ENCODE measurements around the gene C20orf202.
"Not testable (repeated sequence)": the region's sequence is repeated elsewhere in the genome, so short reads cannot be mapped to it uniquely, and the experiment has no call there.

C20orf202 gene

DNA sequence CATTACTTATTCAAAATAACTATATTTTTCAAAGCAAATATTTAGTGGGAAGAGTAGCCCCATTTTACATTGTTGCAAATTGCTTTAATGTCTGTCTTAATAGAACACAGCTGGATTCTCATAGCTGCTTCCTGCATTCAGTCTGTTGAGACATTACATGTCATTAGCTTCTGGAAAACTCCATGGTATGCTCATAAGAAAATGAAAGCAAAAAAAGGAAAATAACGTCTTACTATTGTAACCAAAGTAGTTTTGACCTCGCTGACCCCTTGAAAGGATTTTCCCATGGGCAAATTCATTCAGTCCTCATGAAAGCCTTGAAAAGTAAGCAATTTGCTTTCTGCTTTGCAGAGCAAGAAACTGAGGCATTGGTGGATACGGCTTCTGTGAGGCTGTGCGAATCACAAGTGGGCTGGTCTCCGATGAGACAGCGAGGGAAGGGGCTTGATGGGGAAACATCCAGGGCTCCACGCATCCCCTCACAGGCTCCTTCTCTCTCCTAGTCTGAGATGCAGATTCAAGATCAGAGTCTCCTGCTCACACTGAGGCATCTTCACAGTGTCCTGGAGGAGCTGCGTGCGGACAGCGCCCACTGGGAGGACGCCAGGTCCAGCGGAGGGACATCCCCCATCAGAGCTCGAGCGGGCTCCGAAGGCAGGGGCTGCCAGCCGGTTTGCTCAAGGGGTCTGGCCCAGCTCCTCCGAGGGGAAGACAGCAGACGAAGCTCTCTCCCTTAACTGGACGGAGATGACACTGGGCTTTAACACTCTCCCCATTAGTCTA lies 3.3 kb downstream of the C20orf202 start:
- H3K9me3 ChIP-seq (ENCODE audit: control insufficient read depth, insufficient read depth, low read length), result no peaks in the 10 kb centered on the region
- H3K27me3 ChIP-seq (ENCODE audit: control insufficient read depth, insufficient read depth, low read length), result no peaks in the 10 kb centered on the region
- DNase-seq (ENCODE audit: low read depth, low spot score), result no peak
- no peaks in the 10 kb centered on the region for H3K36me3 ChIP-seq (ENCODE audit: control insufficient read depth, insufficient read depth, low read length)
- H3K4me1 ChIP-seq (ENCODE audit: control insufficient read depth, insufficient read depth, low read length), result no peaks in the 10 kb centered on the region
- no CpG with 5 or more reads among the region's 19 CpGs for WGBS (ENCODE audit: insufficient coverage, insufficient read length)
- no peak overlapping the region for H3K4me3 ChIP-seq (ENCODE audit: low read length)
- H3K27ac ChIP-seq (ENCODE audit: low read length), result no peak overlapping the region

DNA sequence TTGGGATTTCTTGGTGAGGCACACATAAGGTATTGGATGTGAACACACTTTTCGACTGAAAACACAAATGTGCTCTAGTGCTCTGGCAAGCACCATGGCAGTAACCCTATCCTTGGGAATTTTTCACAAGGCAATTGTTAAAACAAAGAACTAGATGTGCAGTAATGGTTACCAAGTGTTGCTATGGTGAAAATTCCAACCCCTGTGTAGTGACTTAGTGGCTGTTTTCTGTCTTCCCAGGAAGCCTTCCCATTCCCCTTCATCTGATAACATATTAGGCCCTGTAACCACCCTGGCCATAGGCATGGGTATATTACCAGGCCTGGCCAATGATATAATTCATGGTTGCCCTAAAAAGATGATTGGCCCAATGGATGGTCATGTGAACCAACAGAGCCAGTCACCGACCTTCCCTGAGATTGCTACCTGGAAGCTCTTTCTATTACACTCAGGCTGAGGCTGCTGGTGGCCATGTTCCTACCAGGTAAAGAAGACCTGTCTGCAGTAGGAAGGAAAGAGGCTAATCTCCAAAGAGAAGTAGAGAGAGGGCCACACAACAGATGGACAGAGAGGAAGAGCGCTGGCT lies 4.1 kb downstream of the C20orf202 start:
- no peak for DNase-seq (ENCODE audit: low read depth, low spot score)
- Histone ChIP-seq H3K4me3 (ENCODE audit: low read length) (no peak overlapping the region), H3K9me3 (ENCODE audit: control insufficient read depth, insufficient read depth, low read length) (no peaks in the 10 kb centered on the region), H3K27me3 (ENCODE audit: control insufficient read depth, insufficient read depth, low read length) (no peaks in the 10 kb centered on the region), H3K4me1 (ENCODE audit: control insufficient read depth, insufficient read depth, low read length) (0 out of 2 replicates have a peak, but pooled peaks cover 2% of the 10 kb centered on the region), H3K36me3 (ENCODE audit: control insufficient read depth, insufficient read depth, low read length) (no peaks in the 10 kb centered on the region), H3K27ac (ENCODE audit: low read length) (no peak overlapping the region)
- WGBS (ENCODE audit: insufficient coverage, insufficient read length), result no CpG with 5 or more reads among the region's 3 CpGs

DNA sequence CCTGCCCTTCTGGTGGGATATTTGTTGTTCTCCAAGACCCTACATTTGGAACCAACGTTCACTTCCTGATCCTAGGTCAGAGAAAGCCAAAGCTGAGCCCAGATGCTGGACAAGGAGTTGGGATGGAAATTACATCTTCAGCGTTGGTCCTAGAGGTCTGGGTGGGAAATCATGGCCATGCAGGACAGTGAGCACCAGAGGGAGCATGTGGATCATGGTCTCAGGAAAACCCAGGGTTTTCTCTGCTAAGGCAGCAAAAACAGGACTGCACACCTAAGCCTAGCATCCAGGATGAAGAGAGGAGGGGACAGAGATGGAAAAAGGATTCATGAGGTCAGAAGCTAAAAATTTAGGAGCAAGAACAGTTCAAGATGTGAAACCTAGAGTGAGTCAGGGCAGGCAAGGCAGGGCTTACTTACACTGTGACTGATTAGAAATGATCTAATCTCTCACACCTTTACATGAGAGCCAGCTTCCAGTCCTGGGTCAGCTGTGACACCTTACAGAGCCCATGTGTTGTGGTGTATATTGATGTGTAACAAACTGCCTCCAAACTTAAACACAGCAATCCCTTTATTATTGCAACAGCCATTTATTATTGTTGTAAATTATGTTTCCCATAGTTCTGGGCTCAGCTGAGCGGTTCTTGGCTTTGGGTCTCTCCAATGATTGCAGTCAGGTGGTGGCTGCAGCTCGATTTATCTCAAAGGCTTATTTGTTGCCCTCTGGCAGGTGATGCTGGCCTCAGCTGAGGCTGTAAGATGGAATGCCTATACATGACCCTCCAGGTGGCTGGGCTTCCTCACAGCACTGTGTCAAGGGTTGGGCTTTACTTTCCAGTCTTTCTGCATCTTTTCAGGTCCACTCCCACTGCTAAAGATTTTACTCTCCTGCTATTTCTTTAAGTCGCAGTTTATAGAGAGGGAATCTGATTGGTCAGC lies 6.5 kb downstream of the C20orf202 start:
- Histone ChIP-seq H3K27me3 (ENCODE audit: control insufficient read depth, insufficient read depth, low read length) (no peaks in the 10 kb centered on the region), H3K4me3 (ENCODE audit: low read length) (no peak overlapping the region), H3K9me3 (ENCODE audit: control insufficient read depth, insufficient read depth, low read length) (no peaks in the 10 kb centered on the region), H3K4me1 (ENCODE audit: control insufficient read depth, insufficient read depth, low read length) (0 out of 2 replicates have a peak, but pooled peaks cover 2% of the 10 kb centered on the region), H3K36me3 (ENCODE audit: control insufficient read depth, insufficient read depth, low read length) (no peaks in the 10 kb centered on the region), H3K27ac (ENCODE audit: low read length) (no peak overlapping the region)
- no peak for DNase-seq (ENCODE audit: low read depth, low spot score)
- no CpG with 5 or more reads among the region's 5 CpGs for WGBS (ENCODE audit: insufficient coverage, insufficient read length)

DNA sequence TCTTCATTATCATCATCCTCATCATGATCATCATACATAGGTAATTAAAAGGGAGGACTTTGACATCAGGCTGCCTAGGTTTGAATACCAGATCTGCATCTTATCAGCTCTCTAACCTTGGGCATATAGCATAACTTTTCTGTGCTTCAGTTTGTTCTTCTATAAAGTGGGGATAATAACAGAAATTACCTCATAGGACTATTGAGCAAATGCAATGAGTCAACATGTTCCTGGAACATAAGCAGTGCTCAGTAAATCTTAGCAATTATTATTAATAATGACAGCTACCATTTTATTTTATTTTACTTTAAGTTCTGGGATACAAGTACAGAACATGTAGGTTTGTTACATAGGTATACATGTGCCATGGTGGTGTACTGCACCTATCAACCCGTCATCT lies 7.2 kb downstream of the C20orf202 start:
- no peak overlapping the region for H3K4me3 ChIP-seq (ENCODE audit: low read length)
- no peaks in the 10 kb centered on the region for H3K9me3 ChIP-seq (ENCODE audit: control insufficient read depth, insufficient read depth, low read length)
- no CpG with 5 or more reads among the region's 1 CpG for WGBS (ENCODE audit: insufficient coverage, insufficient read length)
- H3K4me1 ChIP-seq (ENCODE audit: control insufficient read depth, insufficient read depth, low read length), result 0 out of 2 replicates have a peak, but pooled peaks cover 2% of the 10 kb centered on the region
- no peaks in the 10 kb centered on the region for H3K27me3 ChIP-seq (ENCODE audit: control insufficient read depth, insufficient read depth, low read length)
- no peak for DNase-seq (ENCODE audit: low read depth, low spot score)
- H3K36me3 ChIP-seq (ENCODE audit: control insufficient read depth, insufficient read depth, low read length), result no peaks in the 10 kb centered on the region
- no peak overlapping the region for H3K27ac ChIP-seq (ENCODE audit: low read length)

DNA sequence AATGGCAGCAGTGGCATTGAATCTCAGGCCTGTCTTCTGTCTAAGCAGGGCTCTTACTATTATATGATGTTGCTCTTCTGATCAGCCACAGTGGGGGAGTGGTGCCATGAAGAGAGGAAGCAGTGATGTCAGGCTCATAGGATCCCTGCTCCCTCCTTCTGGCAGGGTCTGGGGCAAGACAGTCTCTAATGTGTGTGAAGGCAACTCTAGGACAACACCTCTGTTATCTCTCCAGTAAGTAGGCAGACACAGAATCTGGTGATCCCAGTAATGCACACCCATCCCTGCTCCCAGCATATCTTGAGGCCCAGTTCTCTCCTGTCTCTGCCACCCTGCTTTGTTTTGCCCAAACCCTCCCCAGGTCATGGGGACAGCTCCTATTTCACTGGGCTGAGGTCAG lies 8.8 kb downstream of the C20orf202 start:
- Histone ChIP-seq H3K4me1 (ENCODE audit: control insufficient read depth, insufficient read depth, low read length) (0 out of 2 replicates have a peak, but pooled peaks cover 2% of the 10 kb centered on the region), H3K27ac (ENCODE audit: low read length) (no peak overlapping the region), H3K9me3 (ENCODE audit: control insufficient read depth, insufficient read depth, low read length) (no peaks in the 10 kb centered on the region), H3K36me3 (ENCODE audit: control insufficient read depth, insufficient read depth, low read length) (no peaks in the 10 kb centered on the region), H3K27me3 (ENCODE audit: control insufficient read depth, insufficient read depth, low read length) (no peaks in the 10 kb centered on the region), H3K4me3 (ENCODE audit: low read length) (no peak overlapping the region)
- no peak for DNase-seq (ENCODE audit: low read depth, low spot score)

DNA sequence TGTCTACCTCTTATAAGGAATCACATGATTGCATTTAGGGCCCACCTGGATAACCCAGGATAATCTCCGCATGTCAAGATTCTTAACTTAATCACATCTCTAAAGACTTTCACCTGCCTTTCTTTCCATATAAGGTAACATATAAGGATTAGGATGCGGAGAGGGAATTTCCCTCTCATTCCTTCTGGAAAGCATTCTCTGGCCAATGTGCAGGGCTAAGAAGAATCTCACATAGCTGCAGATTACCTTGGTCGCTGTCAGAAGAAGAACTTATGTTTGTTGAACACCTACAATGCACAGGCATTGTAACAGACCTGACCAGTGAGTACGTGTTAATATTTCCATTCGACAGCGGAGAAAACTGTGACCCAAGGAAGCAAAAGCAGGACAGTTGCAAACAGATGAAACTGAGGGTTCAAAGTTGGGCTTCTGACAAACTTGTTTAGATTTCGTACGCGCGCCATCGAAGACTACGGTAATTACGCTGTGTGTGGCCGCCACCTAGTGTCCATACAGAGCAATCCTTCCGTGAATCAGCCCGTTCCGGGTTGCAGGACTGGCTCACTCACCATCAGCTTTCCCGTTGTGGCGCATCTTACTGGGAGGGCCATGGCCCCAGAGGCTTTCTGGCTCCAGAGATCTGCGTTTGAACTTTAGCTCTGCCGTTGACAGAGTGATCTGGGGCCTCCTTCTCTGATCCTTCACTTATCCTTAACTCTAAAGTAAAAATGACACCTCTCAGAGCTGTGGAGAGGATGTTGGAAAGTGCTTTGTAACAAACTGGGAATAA lies 9.5 kb downstream of the C20orf202 start:
- Histone ChIP-seq H3K36me3 (ENCODE audit: control insufficient read depth, insufficient read depth, low read length) (no peaks in the 10 kb centered on the region), H3K4me3 (ENCODE audit: low read length) (no peak overlapping the region), H3K27me3 (ENCODE audit: control insufficient read depth, insufficient read depth, low read length) (no peaks in the 10 kb centered on the region), H3K4me1 (ENCODE audit: control insufficient read depth, insufficient read depth, low read length) (0 out of 2 replicates have a peak, but pooled peaks cover 2% of the 10 kb centered on the region), H3K27ac (ENCODE audit: low read length) (no peak overlapping the region), H3K9me3 (ENCODE audit: control insufficient read depth, insufficient read depth, low read length) (no peaks in the 10 kb centered on the region)
- peak; percentile 73 for DNase-seq (ENCODE audit: low read depth, low spot score)
- WGBS (ENCODE audit: insufficient coverage, insufficient read length), result no CpG with 5 or more reads among the region's 21 CpGs

DNA sequence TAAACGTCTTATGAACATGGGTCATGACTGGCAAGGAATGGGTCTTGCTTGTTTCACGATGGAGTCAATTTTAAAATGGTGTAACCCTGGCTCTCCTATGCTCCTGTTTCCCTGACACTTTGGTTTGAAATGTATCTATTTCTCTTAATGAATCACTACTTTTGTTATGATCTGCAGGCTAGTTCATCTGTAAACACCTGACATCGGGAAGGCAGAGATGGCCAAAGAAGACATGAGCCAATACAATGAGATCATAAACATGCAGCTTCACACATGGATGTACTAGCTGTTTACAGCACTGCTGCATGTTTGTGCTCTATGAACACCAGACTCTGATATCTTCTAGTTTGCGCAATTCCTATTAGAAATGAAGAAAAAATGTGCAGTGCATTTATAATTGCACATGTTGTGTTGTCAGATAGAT lies 11.6 kb downstream of the C20orf202 start:
- H3K4me1 ChIP-seq (ENCODE audit: control insufficient read depth, insufficient read depth, low read length), result 0 out of 2 replicates have a peak, but pooled peaks cover 2% of the 10 kb centered on the region
- no peak for DNase-seq (ENCODE audit: low read depth, low spot score)
- no peak overlapping the region for H3K4me3 ChIP-seq (ENCODE audit: low read length)
- no CpG with 5 or more reads among the region's 4 CpGs for WGBS (ENCODE audit: insufficient coverage, insufficient read length)
- H3K9me3 ChIP-seq (ENCODE audit: control insufficient read depth, insufficient read depth, low read length), result no peaks in the 10 kb centered on the region
- no peak overlapping the region for H3K27ac ChIP-seq (ENCODE audit: low read length)
- no peaks in the 10 kb centered on the region for H3K27me3 ChIP-seq (ENCODE audit: control insufficient read depth, insufficient read depth, low read length)
- H3K36me3 ChIP-seq (ENCODE audit: control insufficient read depth, insufficient read depth, low read length), result no peaks in the 10 kb centered on the region

DNA sequence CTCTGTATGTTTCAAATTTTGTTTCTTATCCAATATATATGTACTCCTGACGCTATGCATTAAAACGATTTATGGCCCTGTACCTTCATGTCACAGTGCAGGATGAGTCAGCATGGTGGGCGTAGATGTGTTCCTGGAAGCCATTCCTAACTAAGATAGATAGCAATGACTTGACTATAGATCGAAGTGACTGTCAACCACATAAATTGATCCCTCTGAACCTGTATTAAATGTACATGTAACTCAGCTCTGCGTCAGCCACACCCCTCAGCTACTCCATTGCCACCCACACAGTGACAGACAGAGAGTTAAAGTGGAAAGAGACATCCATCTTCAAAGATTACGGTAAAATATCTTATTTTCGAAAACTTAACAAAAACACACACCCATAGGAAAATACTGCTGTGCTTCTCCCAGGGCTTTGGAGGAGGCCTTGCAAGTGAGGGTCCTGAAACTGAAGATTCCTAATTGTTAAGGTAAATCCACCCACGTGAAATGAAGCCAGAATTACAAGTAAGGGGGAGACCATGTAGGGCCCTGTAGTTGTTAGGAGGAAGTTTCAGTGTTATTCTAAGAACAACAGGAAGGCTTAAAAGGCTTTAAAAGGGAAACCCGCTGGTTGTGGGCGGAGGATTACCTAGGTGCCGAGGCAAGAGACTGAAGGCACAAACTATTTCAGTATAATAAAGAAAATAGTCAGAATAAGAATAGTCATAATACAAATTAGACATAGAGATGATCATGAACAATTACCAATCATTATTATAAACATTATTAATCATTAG lies 12.3 kb downstream of the C20orf202 start:
- WGBS (ENCODE audit: insufficient coverage, insufficient read length), result no CpG with 5 or more reads among the region's 11 CpGs
- no peak for DNase-seq (ENCODE audit: low read depth, low spot score)
- Histone ChIP-seq H3K9me3 (ENCODE audit: control insufficient read depth, insufficient read depth, low read length) (no peaks in the 10 kb centered on the region), H3K4me1 (ENCODE audit: control insufficient read depth, insufficient read depth, low read length) (0 out of 2 replicates have a peak, but pooled peaks cover 2% of the 10 kb centered on the region), H3K27ac (ENCODE audit: low read length) (no peak overlapping the region), H3K4me3 (ENCODE audit: low read length) (no peak overlapping the region), H3K27me3 (ENCODE audit: control insufficient read depth, insufficient read depth, low read length) (no peaks in the 10 kb centered on the region), H3K36me3 (ENCODE audit: control insufficient read depth, insufficient read depth, low read length) (no peaks in the 10 kb centered on the region)

DNA sequence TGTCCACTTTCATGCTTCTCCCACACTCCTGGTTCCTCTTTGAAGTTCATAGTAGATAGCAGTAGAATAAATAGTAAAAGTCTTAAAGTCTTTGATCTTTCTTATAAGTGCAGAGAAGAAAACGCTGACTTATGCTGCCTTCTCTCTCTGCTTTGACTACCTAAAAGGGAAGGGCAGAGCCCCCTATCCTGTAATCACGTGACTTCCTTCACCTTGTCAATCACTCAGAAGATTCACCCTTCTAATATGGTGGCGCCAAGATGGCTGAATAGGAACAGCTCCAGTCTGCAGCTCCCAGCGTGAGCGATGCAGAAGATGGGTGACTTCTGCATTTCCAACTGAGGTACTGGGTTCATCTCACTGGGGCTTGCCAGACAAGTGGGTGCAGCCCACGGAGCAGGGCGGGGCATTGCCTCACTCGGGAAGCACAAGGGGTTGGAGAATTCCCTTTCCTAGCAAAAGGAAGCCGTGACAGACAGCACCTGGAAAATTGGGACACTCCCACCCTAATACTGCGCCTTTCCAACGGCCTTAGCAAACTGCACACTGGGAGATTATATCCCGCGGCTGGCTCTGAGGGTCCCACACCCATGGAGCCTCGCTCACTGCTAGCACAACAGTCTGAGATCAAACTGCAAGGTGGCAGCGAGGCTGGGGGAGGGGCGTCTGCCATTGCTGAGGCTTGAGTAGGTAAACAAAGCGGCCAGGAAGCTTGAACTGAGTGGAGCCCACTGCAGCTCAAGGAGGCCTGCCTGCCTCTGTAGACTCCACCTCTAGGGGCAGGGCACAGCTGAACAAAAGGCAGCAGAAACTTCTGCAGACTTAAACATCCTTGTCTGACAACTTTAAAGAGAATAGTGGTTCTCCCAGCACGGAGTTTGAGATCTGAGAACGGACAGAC lies 13.5 kb downstream of the C20orf202 start:
- not testable (repeated sequence) for H3K27me3 ChIP-seq (ENCODE audit: control insufficient read depth, insufficient read depth, low read length); H3K36me3 ChIP-seq (ENCODE audit: control insufficient read depth, insufficient read depth, low read length); DNase-seq (ENCODE audit: low read depth, low spot score); H3K4me1 ChIP-seq (ENCODE audit: control insufficient read depth, insufficient read depth, low read length); H3K9me3 ChIP-seq (ENCODE audit: control insufficient read depth, insufficient read depth, low read length); H3K4me3 ChIP-seq (ENCODE audit: low read length); H3K27ac ChIP-seq (ENCODE audit: low read length)
- WGBS (ENCODE audit: insufficient coverage, insufficient read length), result no CpG with 5 or more reads among the region's 19 CpGs

Data from iPS DF 6.9 (cell line).